ENCODE results near the gene SH2D3C.

DNA sequence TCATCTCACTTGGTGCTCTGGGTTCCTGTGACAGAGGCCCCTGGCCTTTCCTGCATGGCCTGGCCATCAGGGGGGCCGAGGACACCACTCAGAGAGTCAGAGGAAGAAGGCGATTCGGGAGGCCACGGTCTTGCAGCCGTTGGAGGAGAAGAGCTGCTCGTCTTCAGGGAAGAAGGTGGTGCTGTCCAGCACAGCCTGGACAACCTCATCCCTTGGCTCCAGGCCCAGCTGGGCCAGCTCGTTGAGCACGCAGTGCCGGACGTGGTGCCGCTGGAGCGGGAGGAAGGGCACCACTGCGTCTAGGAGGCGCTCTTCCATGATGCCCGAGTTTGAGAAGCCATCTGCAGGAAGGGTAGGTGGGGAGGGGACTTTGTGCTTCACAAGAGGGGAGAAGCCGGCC, 46.5 kb downstream of the SH2D3C start:
- no peak for TF ChIP-seq KDM1A (IDR thresholded peaks at IDR 0.05; ENCODE audit: borderline replicate concordance, low read length)
- no peak for TF ChIP-seq TAF1 (IDR thresholded peaks at IDR 0.05; ENCODE audit: low read depth, low read length)
- TF ChIP-seq, protein P1, sequence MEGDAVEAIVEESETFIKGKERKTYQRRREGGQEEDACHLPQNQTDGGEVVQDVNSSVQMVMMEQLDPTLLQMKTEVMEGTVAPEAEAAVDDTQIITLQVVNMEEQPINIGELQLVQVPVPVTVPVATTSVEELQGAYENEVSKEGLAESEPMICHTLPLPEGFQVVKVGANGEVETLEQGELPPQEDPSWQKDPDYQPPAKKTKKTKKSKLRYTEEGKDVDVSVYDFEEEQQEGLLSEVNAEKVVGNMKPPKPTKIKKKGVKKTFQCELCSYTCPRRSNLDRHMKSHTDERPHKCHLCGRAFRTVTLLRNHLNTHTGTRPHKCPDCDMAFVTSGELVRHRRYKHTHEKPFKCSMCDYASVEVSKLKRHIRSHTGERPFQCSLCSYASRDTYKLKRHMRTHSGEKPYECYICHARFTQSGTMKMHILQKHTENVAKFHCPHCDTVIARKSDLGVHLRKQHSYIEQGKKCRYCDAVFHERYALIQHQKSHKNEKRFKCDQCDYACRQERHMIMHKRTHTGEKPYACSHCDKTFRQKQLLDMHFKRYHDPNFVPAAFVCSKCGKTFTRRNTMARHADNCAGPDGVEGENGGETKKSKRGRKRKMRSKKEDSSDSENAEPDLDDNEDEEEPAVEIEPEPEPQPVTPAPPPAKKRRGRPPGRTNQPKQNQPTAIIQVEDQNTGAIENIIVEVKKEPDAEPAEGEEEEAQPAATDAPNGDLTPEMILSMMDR (IDR thresholded peaks at IDR 0.05; ENCODE audit: control extremely low read depth in 1 of 3, insufficient read depth in 1 of 3, low read depth in 1 of 3, low read length in 3 of 3), result peak in 1 of 3 experiments; percentile 26; a peak in 1 of 4 replicates
- no peak for TF ChIP-seq POLR2AphosphoS5 (IDR thresholded peaks at IDR 0.05; ENCODE audit: low read depth, low read length)
- no peak for TF ChIP-seq CHD1 (IDR thresholded peaks at IDR 0.05; ENCODE audit: low read depth, low read length)
- TF ChIP-seq MAFK (IDR thresholded peaks at IDR 0.05; ENCODE audit: low read depth, low read length), result no peak
- TF ChIP-seq POLR2A (IDR thresholded peaks at IDR 0.05; ENCODE audit: control extremely low read depth in 1 of 2, low read depth in 2 of 2, low read length in 2 of 2), result no peak
- TF ChIP-seq, protein P2, sequence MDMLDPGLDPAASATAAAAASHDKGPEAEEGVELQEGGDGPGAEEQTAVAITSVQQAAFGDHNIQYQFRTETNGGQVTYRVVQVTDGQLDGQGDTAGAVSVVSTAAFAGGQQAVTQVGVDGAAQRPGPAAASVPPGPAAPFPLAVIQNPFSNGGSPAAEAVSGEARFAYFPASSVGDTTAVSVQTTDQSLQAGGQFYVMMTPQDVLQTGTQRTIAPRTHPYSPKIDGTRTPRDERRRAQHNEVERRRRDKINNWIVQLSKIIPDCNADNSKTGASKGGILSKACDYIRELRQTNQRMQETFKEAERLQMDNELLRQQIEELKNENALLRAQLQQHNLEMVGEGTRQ (IDR thresholded peaks at IDR 0.05; ENCODE audit: low read length), result no peak
- TF ChIP-seq NRF1 (IDR thresholded peaks at IDR 0.05; ENCODE audit: low read depth, low read length), result no peak
- TF ChIP-seq BCL11A (IDR thresholded peaks at IDR 0.05; ENCODE audit: low read depth in 2 of 2, low read length in 2 of 2), result no peak
